IPS-18c (cell line): ENCODE measurements around the gene KRT23.

Experiments used
- H3K4me3 ChIP-seq: 2 replicates; pipeline ENCODE4 v1.7.0; 2013; ENCODE audit warnings: low read depth, mild to moderate bottlenecking, low read length, moderate library complexity; ENCODE audit not compliant: insufficient read depth
- H3K9me3 ChIP-seq: one replicate; pipeline ENCODE4 v1.6.1; 2013; ENCODE audit warnings: mild to moderate bottlenecking, low read length, moderate library complexity; ENCODE audit not compliant: control insufficient read depth, insufficient read depth

KRT23 gene, protein sequence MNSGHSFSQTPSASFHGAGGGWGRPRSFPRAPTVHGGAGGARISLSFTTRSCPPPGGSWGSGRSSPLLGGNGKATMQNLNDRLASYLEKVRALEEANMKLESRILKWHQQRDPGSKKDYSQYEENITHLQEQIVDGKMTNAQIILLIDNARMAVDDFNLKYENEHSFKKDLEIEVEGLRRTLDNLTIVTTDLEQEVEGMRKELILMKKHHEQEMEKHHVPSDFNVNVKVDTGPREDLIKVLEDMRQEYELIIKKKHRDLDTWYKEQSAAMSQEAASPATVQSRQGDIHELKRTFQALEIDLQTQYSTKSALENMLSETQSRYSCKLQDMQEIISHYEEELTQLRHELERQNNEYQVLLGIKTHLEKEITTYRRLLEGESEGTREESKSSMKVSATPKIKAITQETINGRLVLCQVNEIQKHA

DNA sequence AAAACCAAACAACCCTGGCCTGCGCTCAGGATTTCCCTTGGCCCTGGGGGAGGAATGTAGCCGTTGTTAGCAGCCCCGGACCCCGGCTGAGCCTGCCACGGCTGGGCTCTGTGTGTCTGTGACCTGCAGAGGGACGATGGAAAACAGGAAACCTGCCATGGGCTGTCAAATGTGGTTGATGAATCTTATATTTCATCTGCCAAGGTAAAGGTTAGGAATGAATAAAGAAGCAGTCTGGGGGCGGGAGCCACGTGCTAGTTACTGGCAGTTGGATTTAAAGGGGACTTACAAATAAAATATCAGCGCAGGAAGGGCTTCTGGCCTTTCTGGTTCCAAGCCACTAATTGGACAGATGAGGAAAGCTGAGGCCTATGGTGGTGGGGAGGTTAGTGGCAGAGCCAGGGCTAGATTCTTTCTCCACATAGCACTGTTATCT, at the start of gene KRT23:
Gene KRT23, minus strand, starts transcription at position 263 of the 436 bp plus-strand sequence. CDS start 1,043 bp downstream, outside the sequence.
- Histone ChIP-seq H3K9me3 (no peaks in the 10 kb centered on the region), H3K4me3 (no peak within 1 kb of the TSS)

DNA sequence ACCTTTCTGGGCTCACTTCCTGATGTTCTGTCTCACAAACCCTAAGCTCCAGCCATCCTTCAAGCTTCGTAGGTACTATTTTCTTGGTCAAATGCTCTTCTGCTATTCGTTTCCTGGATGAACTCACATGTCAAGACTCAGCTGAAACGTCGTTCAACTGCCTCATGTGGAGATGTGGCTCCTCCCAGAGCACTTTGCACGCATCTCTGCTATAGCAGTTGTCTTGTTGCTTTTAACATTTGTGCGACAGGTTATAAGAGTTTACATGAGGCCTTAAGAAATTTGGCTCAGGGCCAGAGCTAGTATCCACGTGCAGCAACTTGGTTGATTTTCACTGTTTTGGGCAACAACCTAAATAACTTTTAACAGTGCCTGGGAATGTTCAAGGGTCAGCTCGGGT, 49.5 kb upstream of the KRT23 start:
- H3K9me3 ChIP-seq = no peaks in the 10 kb centered on the region
- H3K4me3 ChIP-seq = no peak overlapping the region

DNA sequence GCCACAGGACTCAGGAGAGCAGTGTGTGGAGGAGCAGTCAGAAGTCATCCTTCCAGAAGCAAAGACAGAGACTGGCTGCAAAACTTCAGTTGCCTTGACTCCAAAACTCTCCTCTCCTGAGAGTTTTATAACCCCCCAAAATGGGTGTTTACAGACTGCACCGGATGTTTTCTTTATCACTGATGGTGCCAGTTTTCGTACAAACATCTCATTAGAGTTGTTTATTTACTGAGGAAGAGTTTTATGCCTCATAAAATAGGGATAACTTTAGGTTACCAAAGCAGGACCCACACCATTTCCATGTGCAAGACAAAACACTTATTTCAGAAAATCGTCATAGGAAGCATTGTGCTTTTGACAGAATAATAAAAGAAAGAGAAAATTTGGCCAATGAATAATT, 46.8 kb upstream of the KRT23 start, which contains the start of gene KRT40:
Gene KRT40, minus strand, starts transcription at position 101 of the 400 bp plus-strand sequence. Its CDS starts 53 bp downstream, at position 48.
- no peaks in the 10 kb centered on the region for H3K9me3 ChIP-seq
- H3K4me3 ChIP-seq = no peak within 1 kb of the TSS

DNA sequence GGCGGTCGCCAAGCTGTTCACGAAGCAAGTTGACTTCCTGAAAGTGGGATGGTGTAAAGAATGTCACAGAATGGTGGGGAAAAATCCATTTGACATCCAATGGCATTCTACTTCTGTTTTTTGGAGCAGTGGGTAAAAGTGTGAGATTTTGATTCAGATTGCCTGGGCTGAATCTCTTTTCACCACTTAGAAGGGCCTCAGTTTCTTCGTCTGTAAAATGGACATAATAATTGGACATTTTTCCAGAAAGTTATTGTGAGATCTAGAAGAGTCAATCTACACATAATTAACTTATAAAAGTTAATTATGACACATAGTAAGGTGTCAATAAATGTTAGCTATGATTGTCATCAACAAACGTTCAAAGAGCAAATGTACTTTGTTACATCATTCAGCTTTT, 43.7 kb upstream of the KRT23 start:
- Histone ChIP-seq H3K9me3 (no peaks in the 10 kb centered on the region), H3K4me3 (no peak overlapping the region)

DNA sequence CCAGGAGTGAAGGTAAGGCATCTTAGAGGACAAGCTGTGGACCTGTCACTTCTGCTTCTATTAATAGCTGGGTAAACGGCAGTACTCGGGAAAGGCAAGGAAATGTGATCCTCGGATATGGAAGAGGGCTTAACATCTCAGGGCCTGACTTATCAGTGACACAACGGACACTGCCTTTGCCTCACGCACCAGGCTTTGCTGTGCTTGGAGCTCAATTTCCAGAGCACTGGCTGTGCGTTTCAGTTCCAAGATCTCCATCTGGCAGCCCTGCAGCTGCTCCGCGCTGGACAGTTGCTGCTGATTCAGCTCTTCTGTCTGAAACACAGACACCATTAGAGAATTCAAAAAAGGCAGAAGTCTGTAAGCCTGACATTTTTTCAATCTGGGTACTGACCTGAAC, 43.1 kb upstream of the KRT23 start:
- no peaks in the 10 kb centered on the region for H3K9me3 ChIP-seq
- H3K4me3 ChIP-seq = no peak overlapping the region

DNA sequence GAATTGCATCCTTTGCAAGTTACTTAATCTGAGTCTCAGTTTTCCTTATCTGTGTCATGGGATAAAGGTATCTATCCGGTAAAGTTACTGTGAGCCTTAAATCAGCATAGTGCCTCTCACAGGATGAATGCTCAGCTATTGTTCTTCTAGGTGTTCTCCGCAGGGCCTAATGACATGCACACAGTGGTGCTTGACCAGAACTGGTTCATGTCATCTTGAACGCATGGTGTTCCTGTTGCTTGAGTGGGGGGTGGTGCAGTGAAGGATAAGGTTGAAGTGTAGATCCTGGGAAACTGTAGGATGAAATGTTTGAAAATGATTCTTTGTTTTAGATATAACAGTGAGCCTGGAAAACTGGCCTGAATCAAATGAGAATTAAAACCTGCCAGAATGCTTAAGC, 42.7 kb upstream of the KRT23 start:
- no peaks in the 10 kb centered on the region for H3K9me3 ChIP-seq
- H3K4me3 ChIP-seq = no peak overlapping the region

DNA sequence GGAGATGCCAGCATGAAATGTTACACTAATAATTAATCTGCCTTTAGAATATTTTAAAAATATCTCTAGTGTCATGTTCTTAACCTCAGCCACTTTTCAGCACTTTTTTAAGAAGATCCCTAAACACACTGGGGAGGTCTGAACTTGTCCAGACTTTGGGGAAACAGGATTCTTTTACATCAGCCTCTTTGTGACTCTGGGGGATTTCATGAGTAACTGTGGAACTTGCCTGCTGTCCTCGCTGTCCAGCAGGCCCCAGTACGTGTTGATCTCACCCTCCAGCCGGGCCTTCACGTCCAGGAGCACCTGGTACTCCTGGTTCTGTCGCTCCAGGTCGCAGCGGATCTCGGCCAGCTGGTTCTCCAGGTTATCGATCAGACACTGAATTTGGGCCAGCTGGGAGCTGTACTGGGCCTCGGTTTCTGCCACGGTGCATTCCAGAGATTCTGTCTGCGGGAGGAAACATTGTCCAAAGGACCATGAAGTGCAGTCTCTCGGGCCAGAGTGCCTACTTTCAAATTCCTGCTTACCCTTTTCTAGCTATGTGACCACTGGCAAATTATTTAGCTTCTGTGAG, 41.2 kb upstream of the KRT23 start:
- Histone ChIP-seq H3K4me3 (no peak overlapping the region), H3K9me3 (no peaks in the 10 kb centered on the region)

DNA sequence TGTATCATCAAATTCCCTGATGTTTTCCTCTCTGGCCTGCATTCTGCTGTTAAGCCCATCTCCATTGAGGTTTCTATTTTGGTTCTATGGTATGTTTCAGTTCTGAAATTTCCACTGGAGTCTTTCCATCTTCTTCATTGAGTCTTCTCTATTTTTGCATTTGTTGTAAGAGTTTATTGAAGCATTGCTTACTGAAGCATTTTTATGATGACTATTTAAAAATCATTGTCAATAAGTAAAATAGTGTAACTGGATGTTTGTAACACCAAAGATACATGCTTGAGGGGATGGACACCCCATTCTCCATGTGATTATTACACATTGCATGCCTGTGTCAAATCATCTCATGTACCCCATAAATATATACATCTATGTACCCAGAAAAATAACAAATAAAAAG, 38.1 kb upstream of the KRT23 start:
- no peak overlapping the region for H3K4me3 ChIP-seq
- no peaks in the 10 kb centered on the region for H3K9me3 ChIP-seq

DNA sequence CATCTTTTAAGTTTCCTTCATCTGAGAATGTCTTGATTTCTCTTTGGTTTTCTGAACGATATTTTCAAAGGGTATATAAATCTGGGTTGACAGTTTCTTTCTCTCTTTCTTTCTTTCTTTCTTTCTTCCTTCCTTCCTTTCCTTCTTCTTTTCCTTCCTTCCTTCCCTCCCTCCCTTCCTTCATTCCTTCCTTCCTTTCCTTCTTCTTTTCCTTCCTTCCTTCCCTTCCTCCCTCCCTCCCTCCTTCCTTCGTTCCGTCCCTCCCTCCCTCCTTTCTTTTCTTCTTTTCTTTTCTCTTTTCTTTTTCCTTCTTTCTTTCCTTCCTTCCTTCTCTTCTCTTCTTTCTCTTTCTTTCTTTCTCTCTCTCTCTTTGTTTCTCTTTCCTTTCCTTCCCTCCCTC, 36.9 kb upstream of the KRT23 start:
- Histone ChIP-seq H3K4me3 (no peak overlapping the region), H3K9me3 (no peaks in the 10 kb centered on the region)

DNA sequence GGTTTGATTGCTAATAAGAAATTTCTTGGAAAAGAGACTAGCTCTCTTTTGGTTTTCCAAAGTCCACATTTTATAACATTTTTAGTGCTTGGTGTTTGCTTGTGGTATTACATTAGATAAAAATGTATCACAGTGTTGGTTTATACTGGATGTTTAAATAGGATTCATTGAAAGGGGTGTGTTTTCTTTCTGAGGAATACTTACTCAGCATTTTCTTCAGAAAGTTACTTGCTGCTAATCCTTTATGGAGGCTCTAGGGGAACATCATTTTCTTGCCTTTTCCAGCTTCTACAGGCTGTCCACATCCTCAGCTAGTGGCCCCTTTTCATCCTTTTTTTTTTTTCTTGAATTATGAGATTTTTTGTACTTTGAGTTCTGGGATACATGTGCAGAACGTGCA, 30.1 kb upstream of the KRT23 start:
- H3K9me3 ChIP-seq = no peaks in the 10 kb centered on the region
- no peak overlapping the region for H3K4me3 ChIP-seq

DNA sequence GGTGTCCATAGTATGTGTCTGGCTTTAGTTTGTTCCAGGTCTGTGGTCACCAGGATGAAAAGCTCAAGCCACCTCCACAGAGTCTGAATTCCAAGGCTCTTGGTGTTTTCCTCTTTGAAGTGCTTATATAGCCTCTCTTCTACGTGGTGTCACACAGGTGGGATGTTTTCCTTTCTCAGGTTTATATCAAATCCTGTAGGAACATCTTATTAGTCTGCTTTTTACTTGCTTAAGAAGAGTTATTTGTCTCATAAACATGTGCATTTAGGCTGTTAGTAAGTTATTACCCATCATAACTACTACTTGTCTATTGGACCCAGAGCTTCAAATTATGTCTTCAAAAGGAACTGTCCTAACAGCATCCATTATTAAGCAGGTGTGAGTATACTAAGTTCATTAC, 29.4 kb upstream of the KRT23 start, which contains the start of gene KRT39:
Gene KRT39, minus strand, starts transcription at position 101 of the 400 bp plus-strand sequence. Its CDS starts 92 bp downstream, at position 9.
- H3K4me3 ChIP-seq = no peak within 1 kb of the TSS
- no peaks in the 10 kb centered on the region for H3K9me3 ChIP-seq

DNA sequence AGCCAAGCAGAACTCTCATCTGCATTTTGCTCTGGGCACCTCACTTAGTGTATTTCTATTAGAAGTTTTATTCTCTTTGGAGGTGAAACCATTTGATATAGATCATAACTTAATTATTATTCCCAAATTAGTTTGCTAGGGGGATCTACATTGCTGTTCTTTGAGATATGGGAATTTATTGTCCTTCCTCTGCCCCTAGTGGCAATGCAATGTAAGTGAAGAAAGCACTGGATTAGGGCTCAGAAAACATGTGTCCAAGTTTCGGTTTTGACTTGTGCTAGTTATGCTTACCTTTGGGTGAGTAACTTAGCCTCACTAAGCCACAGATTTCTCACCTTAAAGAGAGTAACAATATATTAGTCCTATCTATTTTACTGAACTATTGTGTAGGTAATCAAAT, 26.4 kb upstream of the KRT23 start:
- H3K4me3 ChIP-seq = no peak overlapping the region
- H3K9me3 ChIP-seq = no peaks in the 10 kb centered on the region

DNA sequence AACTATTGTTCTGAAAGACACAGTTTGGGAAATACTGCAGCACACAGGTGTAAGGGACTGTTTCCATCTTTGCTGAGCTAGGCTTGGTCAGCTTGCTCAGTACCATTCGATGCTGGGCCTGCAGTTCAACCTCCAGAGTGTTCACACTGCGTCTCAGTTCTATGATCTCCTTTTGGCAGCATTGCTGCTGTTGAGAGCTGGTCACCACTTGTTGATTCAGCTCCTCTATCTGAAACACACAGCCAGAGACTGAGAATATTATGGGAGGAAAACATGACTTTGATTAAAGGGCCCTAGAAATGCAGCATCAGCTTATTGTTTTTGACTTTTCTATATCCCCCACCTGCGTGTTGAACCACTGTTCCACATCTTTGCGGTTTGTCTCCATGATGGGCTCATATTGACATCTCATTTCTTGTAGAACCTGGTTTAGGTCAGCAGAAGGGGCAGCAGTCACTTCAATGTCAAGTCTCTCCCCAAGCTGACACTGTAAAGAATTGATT, 24.7 kb upstream of the KRT23 start:
- no peaks in the 10 kb centered on the region for H3K9me3 ChIP-seq
- H3K4me3 ChIP-seq = no peak overlapping the region

DNA sequence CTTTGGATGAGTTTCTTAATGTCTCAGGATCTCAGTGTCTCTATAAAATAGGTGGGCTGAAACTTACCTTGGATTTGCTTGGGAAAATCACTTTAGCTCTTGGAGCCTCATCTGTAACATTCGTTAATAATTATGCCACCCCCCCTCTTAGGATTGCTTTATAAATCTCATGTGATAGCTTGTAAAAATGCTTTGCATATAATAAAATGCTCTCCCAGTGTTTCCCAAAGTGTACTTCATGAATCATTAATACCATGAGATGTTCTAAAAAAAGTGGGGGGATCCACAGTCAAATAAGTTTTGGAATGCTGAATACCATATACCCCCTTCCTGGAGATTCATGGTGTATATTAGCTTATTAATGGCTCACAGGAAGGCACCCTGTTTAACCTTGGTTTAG, 24.1 kb upstream of the KRT23 start:
- H3K4me3 ChIP-seq = no peak overlapping the region
- H3K9me3 ChIP-seq = no peaks in the 10 kb centered on the region

DNA sequence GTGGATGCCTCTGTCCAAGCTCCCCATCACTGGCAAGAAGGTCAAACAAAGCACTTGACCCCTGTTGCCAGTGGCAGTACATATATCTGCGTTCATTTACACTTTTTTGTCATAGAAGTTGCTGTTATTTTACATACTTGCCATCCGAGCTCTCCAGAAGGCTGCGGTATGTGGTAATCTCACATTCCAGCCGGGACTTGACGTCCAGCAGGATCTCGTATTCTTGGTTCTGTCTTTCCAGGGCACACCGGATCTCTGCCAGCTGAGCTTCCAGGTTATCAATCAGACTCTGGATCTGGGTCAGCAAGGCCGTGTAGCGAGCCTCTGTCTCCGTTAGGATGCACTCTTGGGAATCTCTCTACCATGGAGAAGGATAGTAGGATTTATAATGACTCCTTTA, 22.7 kb upstream of the KRT23 start:
- no peak overlapping the region; the same call in 1 of the 2 replicates for H3K4me3 ChIP-seq
- H3K9me3 ChIP-seq = no peaks in the 10 kb centered on the region

DNA sequence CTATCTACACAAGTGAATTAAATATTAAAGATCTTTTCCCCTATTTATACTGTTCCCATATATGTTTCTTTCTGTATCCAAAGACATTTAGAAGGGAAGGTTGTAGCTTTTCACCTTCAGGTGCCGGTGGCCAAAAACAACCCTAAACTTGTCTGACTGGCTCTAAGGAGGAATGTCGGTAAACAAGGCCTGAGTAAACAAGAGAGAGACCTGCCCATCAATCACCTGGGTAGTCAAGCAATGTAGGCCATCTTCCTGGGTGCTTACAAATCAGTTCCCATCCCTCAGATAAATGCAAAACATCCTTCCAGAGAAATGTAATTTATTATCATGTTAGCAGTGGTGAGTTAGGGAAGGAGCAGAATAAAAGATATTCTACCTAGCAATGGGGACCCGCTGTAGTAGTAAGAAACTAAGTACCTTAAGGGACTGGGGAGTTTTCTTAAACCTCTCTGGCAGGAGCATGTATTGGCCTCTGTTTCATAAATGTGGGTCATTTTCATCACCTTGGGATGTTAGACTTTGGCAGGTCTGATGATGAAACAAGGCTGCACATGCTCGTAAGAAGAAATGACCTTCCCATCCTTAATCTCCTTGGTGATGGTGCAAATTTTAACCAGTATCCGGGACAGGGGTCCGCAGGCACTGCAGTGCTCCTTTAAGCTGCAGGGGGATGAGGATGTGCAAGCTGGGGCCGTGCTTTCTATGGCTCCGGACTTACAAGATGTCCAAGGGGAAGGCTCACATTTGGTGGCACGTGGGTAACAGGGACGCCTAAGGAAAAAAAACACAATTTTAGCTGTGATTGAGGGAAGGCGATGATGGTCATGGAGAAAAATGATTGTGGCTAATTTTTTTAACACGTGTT, 20.9 kb upstream of the KRT23 start:
- Histone ChIP-seq H3K9me3 (no peaks in the 10 kb centered on the region), H3K4me3 (no peak overlapping the region)
